ENCODE data around the gene PVALEF. TPM values are rescaled to one million over a fixed set of nuclear protein-coding genes. Genes with fewer than 3 reads are reported as not detected.

PVALEF gene
- total and polyA plus RNA-seq, 2 of the 13 experiments (the other 11 are each of a cell fraction or from before 2014, with no cell fraction given): 0.18 TPM

DNA sequence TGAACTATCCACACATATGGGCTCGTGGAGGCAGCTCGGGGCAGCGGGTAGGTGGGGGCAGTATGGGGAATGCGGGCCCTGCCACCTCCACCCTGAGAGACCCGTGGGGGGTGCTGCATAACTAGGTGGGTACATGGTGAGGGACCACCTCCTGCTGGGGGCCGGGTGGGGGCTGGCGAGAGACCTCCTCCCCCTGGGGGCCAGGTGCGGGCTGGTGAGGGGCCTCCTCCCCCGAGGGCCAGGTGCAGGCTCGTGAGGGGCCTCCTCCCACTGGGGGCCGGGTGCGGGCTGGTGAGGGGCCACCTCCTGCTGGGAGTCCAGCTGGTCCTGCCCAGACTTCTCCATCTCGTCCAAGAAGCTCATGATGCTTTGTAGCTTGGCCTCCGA is 32.1 kb downstream of the PVALEF start:
- BruUV-seq (replicated peaks): no TSS peak
- peaks cover 15 to 35% of the 10 kb centered on the region in 2 experiments; a peak in 4 of 5 replicates for H3K36me3 ChIP-seq (replicated peaks in 1 of 2; ENCODE audit: control insufficient read depth in 1 of 2, insufficient read depth in 2 of 2, low read length in 2 of 2)
- no peak overlapping the region for H3K27ac ChIP-seq (ENCODE audit: extremely low read length, insufficient read depth, low read length)
- ATAC-seq: no peak
- H3K4me3 ChIP-seq (replicated peaks in 1 of 3; ENCODE audit: insufficient read depth in 1 of 3, low read depth in 2 of 3, low read length in 3 of 3): no peak overlapping the region
- H3K4me2 ChIP-seq (ENCODE audit: low read depth, low read length): no peak overlapping the region
- no peaks in the 10 kb centered on the region for H3K27me3 ChIP-seq (ENCODE audit: control insufficient read depth in 1 of 2, insufficient read depth in 2 of 2, low read length in 2 of 2)
- no peak overlapping the region for H2AFZ ChIP-seq (ENCODE audit: low read length)
- H3K4me1 ChIP-seq (ENCODE audit: insufficient read depth, low read length): no peaks in the 10 kb centered on the region
- TF ChIP-seq, protein P1, sequence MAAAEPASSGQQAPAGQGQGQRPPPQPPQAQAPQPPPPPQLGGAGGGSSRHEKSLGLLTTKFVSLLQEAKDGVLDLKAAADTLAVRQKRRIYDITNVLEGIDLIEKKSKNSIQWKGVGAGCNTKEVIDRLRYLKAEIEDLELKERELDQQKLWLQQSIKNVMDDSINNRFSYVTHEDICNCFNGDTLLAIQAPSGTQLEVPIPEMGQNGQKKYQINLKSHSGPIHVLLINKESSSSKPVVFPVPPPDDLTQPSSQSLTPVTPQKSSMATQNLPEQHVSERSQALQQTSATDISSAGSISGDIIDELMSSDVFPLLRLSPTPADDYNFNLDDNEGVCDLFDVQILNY (CRISPR knock-in tag; conservative IDR thresholded peaks at IDR 0.05): no peak
- TF ChIP-seq ZNF24 (IDR thresholded peaks at IDR 0.05): no peak
- no peak for TF ChIP-seq MEIS1 (CRISPR knock-in tag; IDR thresholded peaks at IDR 0.05; ENCODE audit: borderline replicate concordance)
- no peak for TF ChIP-seq RELA (CRISPR knock-in tag; IDR thresholded peaks at IDR 0.05)
- TF ChIP-seq, protein P2, sequence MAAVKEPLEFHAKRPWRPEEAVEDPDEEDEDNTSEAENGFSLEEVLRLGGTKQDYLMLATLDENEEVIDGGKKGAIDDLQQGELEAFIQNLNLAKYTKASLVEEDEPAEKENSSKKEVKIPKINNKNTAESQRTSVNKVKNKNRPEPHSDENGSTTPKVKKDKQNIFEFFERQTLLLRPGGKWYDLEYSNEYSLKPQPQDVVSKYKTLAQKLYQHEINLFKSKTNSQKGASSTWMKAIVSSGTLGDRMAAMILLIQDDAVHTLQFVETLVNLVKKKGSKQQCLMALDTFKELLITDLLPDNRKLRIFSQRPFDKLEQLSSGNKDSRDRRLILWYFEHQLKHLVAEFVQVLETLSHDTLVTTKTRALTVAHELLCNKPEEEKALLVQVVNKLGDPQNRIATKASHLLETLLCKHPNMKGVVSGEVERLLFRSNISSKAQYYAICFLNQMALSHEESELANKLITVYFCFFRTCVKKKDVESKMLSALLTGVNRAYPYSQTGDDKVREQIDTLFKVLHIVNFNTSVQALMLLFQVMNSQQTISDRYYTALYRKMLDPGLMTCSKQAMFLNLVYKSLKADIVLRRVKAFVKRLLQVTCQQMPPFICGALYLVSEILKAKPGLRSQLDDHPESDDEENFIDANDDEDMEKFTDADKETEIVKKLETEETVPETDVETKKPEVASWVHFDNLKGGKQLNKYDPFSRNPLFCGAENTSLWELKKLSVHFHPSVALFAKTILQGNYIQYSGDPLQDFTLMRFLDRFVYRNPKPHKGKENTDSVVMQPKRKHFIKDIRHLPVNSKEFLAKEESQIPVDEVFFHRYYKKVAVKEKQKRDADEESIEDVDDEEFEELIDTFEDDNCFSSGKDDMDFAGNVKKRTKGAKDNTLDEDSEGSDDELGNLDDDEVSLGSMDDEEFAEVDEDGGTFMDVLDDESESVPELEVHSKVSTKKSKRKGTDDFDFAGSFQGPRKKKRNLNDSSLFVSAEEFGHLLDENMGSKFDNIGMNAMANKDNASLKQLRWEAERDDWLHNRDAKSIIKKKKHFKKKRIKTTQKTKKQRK (IDR thresholded peaks at IDR 0.05; ENCODE audit: low read length): no peak
- no peak for TF ChIP-seq FOXK2 (IDR thresholded peaks at IDR 0.05)
- no peak for TF ChIP-seq ZBTB21 (CRISPR knock-in tag; IDR thresholded peaks at IDR 0.05)
- TF ChIP-seq, protein P3, sequence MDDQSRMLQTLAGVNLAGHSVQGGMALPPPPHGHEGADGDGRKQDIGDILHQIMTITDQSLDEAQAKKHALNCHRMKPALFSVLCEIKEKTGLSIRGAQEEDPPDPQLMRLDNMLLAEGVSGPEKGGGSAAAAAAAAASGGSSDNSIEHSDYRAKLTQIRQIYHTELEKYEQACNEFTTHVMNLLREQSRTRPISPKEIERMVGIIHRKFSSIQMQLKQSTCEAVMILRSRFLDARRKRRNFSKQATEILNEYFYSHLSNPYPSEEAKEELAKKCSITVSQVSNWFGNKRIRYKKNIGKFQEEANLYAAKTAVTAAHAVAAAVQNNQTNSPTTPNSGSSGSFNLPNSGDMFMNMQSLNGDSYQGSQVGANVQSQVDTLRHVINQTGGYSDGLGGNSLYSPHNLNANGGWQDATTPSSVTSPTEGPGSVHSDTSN (CRISPR knock-in tag; IDR thresholded peaks at IDR 0.05; ENCODE audit: borderline replicate concordance): no peak
- no peaks in the 10 kb centered on the region; the same call in 1 of the 2 replicates for H4K20me1 ChIP-seq (ENCODE audit: insufficient read depth, low read length)
- H3K79me2 ChIP-seq (ENCODE audit: insufficient read depth, low read length): no peaks in the 10 kb centered on the region
- ChIA-PET CTCF (ENCODE audit: low intra/inter-chr PET ratio, low total read pairs) (no interaction called here), POLR2A (no interaction called here)
- no peaks in the 10 kb centered on the region for H3K9me3 ChIP-seq (ENCODE audit: low read length)
- FAIRE-seq: no peak
- DNase-seq (ENCODE audit: low spot score): no peak
- in situ Hi-C loops (cut with HindIII; ENCODE audit: extremely low pct_ligation_motif_present, low pct_unique_long_range_greater_than_20kb) (no loop called here), intact Hi-C loops (cut with micrococcal nuclease; ENCODE audit: unreplicated experiment) (no loop called here)
- H3K9ac ChIP-seq (ENCODE audit: insufficient read depth, low read depth, low read length): no peak overlapping the region
- 96% methylated on average over 7 of the region's 14 CpGs for WGBS (ENCODE audit: low lambda C conversion rate)
